Measurements from ENCODE around the gene PDX1.

PDX1 gene

GRCh38 chr13:27970382-27971235 is 50.8 kb downstream of the PDX1 start:
- no peak for DNase-seq (ENCODE audit: low read depth in 2 of 2)

- DNase-seq (ENCODE audit: low read depth in 2 of 2): no peak
Observed at GRCh38 chr13:27971236-27971645, 51.4 kb downstream of the PDX1 start.

- DNase-seq (ENCODE audit: low read depth in 2 of 2): no peak
Observed at GRCh38 chr13:27971776-27972477, 52.1 kb downstream of the PDX1 start.

GRCh38 chr13:27972478-27972820 is 52.6 kb downstream of the PDX1 start:
- no peak for DNase-seq (ENCODE audit: low read depth in 2 of 2)

GRCh38 chr13:27973291-27973690 is 53.5 kb downstream of the PDX1 start:
- DNase-seq (ENCODE audit: low read depth in 2 of 2): no peak

GRCh38 chr13:27973961-27974662 is 54.3 kb downstream of the PDX1 start:
- DNase-seq (ENCODE audit: low read depth in 2 of 2): no peak
